ENCODE measurements around the gene PILRA. TPM values are rescaled to one million over a fixed set of nuclear protein-coding genes. Genes with fewer than 3 reads are reported as not detected.

Gene PILRA
- total RNA-seq, 1 donor from 2014 or later = 36.9 TPM

DNA sequence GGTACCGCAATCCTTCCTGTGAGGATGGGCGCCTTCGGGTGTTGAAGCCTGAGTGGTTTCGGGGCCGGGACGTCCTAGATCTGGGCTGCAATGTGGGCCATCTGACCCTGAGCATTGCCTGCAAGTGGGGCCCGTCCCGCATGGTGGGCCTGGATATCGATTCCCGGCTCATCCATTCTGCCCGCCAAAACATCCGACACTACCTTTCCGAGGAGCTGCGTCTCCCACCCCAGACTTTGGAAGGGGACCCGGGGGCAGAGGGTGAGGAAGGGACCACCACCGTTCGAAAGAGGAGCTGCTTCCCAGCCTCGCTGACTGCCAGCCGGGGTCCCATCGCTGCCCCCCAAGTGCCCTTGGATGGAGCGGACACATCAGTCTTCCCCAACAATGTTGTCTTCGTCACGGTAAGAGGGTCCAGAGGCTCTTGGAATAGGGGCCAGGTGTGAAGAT, 58.0 kb downstream of the PILRA start:
- Histone ChIP-seq H3K27me3 (no peaks in the 10 kb centered on the region), H3K4me3 (peak overlapping the region; percentile 90), H3K4me1 (peaks cover 44% of the 10 kb centered on the region), H3K36me3 (peaks cover 28% of the 10 kb centered on the region), H3K27ac (peak overlapping the region; percentile 100), H3K9me3 (no peaks in the 10 kb centered on the region)
- TF ChIP-seq CTCF (IDR thresholded peaks at IDR 0.05) = no peak
- intact Hi-C loops (cut with DNase I) = no loop called here
- no peak for DNase-seq
- ATAC-seq = no peak

DNA sequence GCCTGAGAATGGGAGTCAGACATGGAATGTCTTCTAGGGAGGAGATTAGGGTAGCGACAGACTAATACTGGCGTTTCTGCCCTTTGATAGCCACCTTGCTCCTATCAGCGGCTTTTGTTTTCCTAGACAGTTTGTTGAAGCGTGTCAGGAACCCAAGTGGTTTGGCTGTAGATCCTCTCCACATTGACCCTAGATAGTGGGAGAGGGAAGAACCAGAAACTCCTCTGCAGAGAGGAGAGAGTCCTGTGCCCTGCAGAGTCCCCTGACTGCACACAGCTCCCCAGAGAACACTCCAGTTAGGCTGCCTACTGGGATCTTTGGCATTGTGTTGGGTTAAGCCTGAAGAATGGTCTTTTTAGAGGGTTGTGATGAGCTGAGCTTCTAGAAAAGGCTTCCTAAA, 58.8 kb downstream of the PILRA start:
- Histone ChIP-seq H3K27ac (no peak overlapping the region), H3K4me3 (no peak overlapping the region), H3K4me1 (peaks cover 48% of the 10 kb centered on the region), H3K36me3 (peaks cover 28% of the 10 kb centered on the region), H3K9me3 (no peaks in the 10 kb centered on the region), H3K27me3 (no peaks in the 10 kb centered on the region)
- ATAC-seq (no peak), DNase-seq (no peak)
- TF ChIP-seq CTCF (IDR thresholded peaks at IDR 0.05) = no peak
- intact Hi-C loops (cut with DNase I) = no loop called here

GRCh38 chr7:100432621-100433275, 59.5 kb downstream of the PILRA start:
- Histone ChIP-seq H3K4me3 (no peak overlapping the region), H3K27ac (no peak overlapping the region), H3K9me3 (no peaks in the 10 kb centered on the region), H3K36me3 (peaks cover 28% of the 10 kb centered on the region), H3K27me3 (no peaks in the 10 kb centered on the region), H3K4me1 (peaks cover 46% of the 10 kb centered on the region)
- no peak for ATAC-seq
- no peak for DNase-seq
- intact Hi-C loops (cut with DNase I) = no loop called here
- TF ChIP-seq CTCF (IDR thresholded peaks at IDR 0.05) = no peak

DNA sequence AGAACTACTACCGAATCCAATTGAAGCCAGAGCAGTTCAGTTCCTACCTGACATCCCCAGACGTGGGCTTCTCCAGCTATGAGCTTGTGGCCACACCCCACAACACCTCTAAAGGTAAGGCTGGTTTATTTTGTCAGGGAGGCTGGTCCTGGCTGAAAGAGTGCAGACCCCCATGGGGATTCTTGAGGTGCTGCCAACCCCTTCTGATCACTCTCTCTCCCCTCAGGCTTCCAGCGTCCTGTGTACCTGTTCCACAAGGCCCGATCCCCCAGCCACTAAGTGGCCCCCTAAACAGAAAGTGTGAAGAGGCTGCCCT, 59.9 kb downstream of the PILRA start:
- no peaks in the 10 kb centered on the region for H3K9me3 ChIP-seq
- no peaks in the 10 kb centered on the region for H3K27me3 ChIP-seq
- DNase-seq = no peak
- ATAC-seq = no peak
- H3K27ac ChIP-seq = no peak overlapping the region
- no peak overlapping the region for H3K4me3 ChIP-seq
- peaks cover 28% of the 10 kb centered on the region for H3K36me3 ChIP-seq
- intact Hi-C loops (cut with DNase I) = no loop called here
- peaks cover 43% of the 10 kb centered on the region for H3K4me1 ChIP-seq
- TF ChIP-seq CTCF (IDR thresholded peaks at IDR 0.05) = no peak

DNA sequence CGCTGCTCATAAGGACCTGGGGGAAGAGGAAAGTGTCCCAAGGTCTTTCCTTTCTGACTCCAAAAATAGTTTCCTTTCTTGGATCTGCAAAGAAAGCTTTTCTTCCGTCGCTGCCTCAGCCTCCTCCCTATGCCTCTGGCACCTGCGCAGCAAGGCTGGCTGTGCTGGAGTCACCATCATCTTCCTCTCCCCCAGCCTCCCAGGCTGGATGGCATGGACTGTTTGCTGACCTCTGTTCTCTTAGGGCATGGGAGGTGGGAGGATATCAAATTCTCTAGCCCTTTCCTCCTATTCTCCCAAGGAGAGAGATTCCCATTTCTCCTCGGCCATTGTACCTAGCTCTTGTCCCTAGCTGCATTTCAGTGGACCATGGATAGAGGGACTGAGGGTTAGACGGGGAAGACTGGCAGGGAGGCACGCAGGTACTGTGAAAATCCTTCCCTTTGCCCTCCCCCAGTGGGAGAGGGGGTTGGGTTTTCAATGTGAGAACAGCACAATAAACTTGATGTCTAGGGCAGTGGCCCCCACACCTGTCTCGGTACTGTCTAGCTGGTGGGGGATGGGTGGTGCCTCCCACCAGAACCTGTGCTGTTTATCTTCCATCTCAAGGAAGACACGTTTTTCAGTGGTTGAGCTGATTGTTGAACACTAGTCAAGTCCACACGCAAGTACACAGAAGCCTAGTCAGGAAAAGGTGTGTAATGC, 60.5 kb downstream of the PILRA start:
- Histone ChIP-seq H3K4me1 (peaks cover 43% of the 10 kb centered on the region), H3K27me3 (no peaks in the 10 kb centered on the region), H3K36me3 (peaks cover 28% of the 10 kb centered on the region), H3K9me3 (no peaks in the 10 kb centered on the region), H3K27ac (no peak overlapping the region), H3K4me3 (no peak overlapping the region)
- no peak for DNase-seq
- intact Hi-C loops (cut with DNase I) = no loop called here
- ATAC-seq = no peak
- TF ChIP-seq CTCF (IDR thresholded peaks at IDR 0.05) = no peak
